Medulla oblongata (tissue), 1 donor: ENCODE data around the gene TJAP1.
"Not testable (repeated sequence)": the region's sequence is repeated elsewhere in the genome, so short reads cannot be mapped to it uniquely, and the experiment has no call there.

Source experiments
- DNase-seq: peaks from one replicate; pipeline ENCODE4 v3.0.0-alpha.2; 2015; ENCODE audit errors: extremely low spot score

The TJAP1 gene

DNA sequence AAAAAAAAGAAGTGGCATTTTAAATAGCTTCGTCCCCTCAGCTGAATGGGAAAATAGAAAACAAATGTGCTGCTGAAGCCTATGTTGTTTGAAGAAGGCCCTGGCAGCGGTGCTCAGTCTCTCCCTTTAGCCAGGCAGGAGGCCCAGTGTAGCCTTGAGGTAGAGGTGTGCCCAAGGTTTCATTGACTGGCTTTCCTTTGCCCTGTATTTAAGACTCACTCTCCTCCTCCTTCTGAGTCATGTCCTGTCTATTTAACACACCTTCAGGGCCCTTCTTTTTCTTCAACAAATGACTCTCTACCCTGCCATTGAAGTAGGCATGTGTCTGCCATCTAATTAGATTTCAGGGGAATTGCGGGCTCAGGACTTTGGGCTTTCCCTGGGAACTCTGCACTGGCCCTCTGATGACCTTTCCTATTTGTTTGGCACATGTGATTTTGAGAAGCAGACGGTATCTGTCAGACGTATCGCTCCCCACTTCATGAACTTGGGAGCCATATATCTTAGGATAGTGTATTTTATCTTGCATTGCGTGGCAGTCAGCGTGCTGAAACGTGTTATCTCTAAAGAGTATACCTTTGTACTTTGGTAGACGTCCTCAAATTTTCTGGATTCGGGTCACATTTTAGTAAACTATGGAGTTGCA lies 4.3 kb downstream of the TJAP1 start:
- DNase-seq, result no peak

- no peak for DNase-seq
These were observed 11.4 kb downstream of the TJAP1 start for GRCh38 chr6:43488667-43489276.

GRCh38 chr6:43489277-43490072 lies 12.1 kb downstream of the TJAP1 start:
- peak; percentile 96 for DNase-seq

GRCh38 chr6:43490523-43490939 lies 13.2 kb downstream of the TJAP1 start:
- DNase-seq, result peak; percentile 46

GRCh38 chr6:43491750-43492661 lies 14.6 kb downstream of the TJAP1 start:
- DNase-seq, result peak; percentile 94

- DNase-seq, result no peak
These were observed 15.3 kb downstream of the TJAP1 start for GRCh38 chr6:43492673-43493072.

DNA sequence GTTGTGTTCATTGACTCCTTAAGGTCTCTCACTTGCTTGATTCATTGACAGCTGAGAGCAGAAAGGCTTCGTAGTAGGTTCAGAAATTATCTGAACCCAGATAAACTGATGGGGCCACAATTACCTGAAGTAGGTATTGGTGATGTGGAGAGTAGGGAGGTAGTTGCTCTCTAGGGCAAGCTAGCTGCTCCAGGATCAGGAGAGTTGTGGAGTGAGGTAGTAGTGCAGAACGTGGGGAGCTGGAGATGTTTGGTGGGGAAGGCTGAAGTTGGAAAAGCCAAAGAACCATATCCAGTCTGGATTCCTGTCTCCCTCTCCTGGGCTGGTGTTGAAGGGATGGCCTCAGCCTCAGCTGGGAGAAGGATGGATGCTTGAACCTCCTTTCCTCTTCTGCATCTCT lies 15.9 kb downstream of the TJAP1 start:
- DNase-seq, result no peak

DNA sequence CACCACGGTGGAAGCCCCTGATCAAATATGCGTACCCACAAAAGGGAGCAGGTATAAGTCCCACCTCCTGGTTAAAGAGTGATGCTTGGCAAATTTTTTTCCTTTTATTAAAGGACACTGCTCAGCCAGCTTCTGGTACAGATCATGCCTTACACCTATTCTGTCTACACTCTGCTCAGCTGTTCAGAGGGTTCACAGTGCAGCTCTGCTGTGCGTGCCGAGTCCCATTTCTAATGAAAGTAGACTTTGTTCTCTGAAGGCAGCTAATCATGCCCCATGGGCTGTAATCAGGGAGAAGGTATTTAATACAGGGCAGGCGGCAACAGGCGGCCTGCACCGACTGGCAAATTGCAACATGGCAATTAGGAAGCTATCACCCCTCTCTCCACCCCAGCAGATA lies 16.5 kb downstream of the TJAP1 start:
- DNase-seq, result peak; percentile 62

GRCh38 chr6:43494321-43494720 lies 17.0 kb downstream of the TJAP1 start:
- no peak for DNase-seq

- DNase-seq, result no peak
These were observed 17.4 kb downstream of the TJAP1 start for GRCh38 chr6:43494766-43495165.

DNA sequence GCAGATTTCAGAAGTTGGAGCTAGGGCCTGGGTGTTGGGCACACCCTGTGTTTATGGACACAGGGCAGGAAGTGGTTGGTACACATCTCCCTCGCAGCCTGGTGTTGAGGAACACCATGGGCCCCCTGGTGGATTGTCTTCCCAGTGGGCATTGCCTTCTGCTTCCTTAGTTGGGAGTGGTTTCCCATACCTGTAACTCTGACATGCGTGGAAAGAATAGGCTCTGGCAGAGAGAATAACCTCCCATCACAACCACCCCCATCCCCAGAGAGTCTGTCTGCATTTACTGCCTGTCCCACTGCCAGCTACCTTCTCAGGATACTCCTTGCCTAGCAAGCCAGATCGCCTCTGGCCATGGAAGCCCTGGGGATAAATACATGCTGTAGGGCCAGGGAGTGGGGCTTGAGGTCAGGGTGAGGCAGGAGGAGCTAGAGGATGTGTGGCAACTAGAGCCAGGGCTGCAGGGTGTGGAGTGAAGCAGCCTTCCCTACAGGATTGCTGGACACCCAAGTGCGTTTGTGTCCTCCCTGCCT lies 18.1 kb downstream of the TJAP1 start:
- DNase-seq, result no peak

GRCh38 chr6:43496370-43497128 lies 19.2 kb downstream of the TJAP1 start:
- peak; percentile 36 for DNase-seq

GRCh38 chr6:43497129-43497396 lies 19.7 kb downstream of the TJAP1 start:
- DNase-seq, result no peak

GRCh38 chr6:43497689-43498088 lies 20.3 kb downstream of the TJAP1 start:
- no peak for DNase-seq

DNA sequence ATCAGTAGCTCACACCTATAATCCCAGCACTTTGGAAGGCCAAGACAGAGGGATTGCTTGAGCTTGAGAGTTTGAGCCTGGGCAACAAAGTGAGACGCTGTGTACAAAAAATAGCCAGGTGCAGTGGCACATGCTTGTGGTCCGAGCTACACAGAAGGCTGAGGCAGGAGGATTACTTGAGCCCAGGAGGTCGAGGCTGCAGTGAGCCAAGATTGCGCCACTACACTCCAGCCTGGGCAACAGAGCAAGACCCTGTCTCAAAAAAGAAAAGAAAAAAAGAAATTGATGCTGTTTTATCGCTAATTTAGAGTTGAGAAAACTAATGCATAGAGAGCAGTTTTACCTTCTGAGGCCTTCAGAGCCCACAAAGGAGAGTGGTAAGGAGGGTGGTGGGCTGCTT lies 20.9 kb downstream of the TJAP1 start:
- DNase-seq, result not testable (repeated sequence)

DNA sequence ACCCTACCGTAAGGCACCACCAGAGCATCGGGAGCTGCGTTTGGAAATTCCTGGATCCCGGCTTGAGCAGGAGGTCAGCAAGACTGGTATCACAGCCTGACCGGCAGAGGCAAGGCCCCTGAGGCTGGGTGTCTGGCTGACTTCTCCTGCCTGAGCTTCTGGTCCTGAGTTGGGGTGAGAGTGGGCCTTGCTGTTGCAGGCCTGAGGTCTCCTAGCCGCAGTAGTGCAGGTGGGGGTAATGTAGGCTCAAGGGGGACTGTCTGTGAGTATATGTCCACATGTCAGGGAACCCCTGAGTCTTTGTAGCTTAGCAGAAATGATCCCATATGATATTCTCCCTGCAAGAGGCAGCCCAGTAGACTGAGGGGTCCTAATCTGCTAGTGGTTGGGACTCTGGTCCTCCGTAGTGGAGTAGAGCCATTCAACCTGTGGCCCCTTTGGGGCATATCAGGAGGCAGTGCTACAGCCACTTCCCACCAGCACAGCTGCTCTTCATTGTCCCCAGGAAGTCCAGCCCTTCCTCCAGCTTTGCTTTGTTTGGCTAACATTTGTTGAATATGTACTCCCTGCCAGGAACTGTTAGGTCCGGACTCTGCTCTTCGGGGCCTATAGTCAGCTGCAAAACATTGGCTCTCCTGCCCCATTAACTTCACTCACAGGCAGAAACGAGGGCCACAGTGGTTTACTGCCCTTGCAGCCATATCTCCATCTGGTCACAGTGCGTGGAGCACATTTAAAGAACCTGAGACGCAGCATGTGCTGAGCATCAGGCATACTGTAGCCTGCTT lies 21.9 kb downstream of the TJAP1 start:
- no peak for DNase-seq

- DNase-seq, result no peak
These were observed 23.6 kb downstream of the TJAP1 start for GRCh38 chr6:43500921-43501320.

DNA sequence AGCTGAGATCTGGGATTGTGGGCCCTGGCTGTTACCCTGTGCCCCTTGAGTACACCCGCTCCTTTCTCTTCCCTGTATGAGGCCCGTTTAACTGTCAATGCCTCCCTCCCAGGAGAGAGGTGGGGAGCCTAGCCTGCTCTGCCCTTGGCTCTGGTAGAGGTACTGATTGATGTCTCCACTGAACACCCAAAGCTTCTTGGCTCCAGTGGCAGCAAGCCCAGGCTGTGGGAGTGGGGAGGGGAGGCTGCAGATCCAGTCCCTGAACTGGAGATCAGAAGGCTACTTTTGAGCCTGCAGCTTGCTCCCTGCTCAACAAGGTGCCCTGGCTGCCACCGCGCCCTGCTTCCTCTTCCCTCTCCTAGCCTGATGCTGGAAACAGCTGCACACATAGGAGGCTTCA lies 25.3 kb downstream of the TJAP1 start:
- DNase-seq, result peak; percentile 56

DNA sequence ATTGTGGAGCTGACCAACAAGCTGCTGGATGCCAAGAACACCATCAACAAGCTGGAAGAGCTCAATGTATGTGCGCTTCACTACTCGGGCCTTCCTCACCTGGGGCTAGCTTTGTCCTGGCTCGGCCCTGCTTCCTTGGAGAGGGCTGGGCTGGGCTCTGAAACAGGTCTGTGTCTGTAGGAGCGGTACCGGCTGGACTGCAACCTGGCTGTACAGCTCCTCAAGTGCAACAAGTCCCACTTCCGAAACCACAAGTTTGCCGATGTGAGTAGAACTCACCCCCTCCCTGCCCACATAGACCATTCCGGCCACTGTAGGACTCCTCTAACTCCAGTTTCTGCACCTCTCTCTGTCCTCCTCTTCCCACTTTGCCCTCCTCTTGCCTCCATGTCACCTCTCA lies 26.1 kb downstream of the TJAP1 start:
- no peak for DNase-seq
